Epithelial cell of esophagus (primary cell): ENCODE measurements around the gene SLC13A1.

ENCODE experiments used
- DNase-seq: peaks from one replicate; pipeline ENCODE4 v3.0.0; 2010; ENCODE audit warnings: low read depth
- H3K4me3 ChIP-seq: 2 replicates; pipeline ENCODE4 v1.5.1; 2011; ENCODE audit warnings: mild to moderate bottlenecking, low read length, control low read depth
- CTCF ChIP-seq: IDR thresholded peaks from 2 replicates; pipeline ENCODE4 v1.5.1; 2011; ENCODE audit warnings: low read depth, mild to moderate bottlenecking, low read length, control low read depth, inconsistent platforms; ENCODE audit not compliant: insufficient read depth; ENCODE audit errors: missing control alignments

SLC13A1 gene

GRCh38 chr7:123198111-123198510, 1.7 kb downstream of the SLC13A1 start:
- no peak for DNase-seq
- no peak overlapping the region for H3K4me3 ChIP-seq
- no peak for TF ChIP-seq CTCF

GRCh38 chr7:123193235-123193634, 6.5 kb downstream of the SLC13A1 start:
- H3K4me3 ChIP-seq: no peak overlapping the region
- no peak for TF ChIP-seq CTCF
- DNase-seq: no peak

GRCh38 chr7:123191132-123191531, 8.6 kb downstream of the SLC13A1 start:
- H3K4me3 ChIP-seq: no peak overlapping the region
- TF ChIP-seq CTCF: no peak
- peak; percentile 29 for DNase-seq

- H3K4me3 ChIP-seq: no peak overlapping the region
- no peak for DNase-seq
- no peak for TF ChIP-seq CTCF
Observed at GRCh38 chr7:123190109-123190831, 9.5 kb downstream of the SLC13A1 start.

GRCh38 chr7:123185756-123186155, 14.0 kb downstream of the SLC13A1 start:
- no peak for DNase-seq
- H3K4me3 ChIP-seq: no peak overlapping the region
- TF ChIP-seq CTCF: no peak

- TF ChIP-seq CTCF: no peak
- no peak overlapping the region for H3K4me3 ChIP-seq
- DNase-seq: no peak
Observed at GRCh38 chr7:123184271-123184670, 15.5 kb downstream of the SLC13A1 start.

GRCh38 chr7:123183431-123183830, 16.3 kb downstream of the SLC13A1 start:
- H3K4me3 ChIP-seq: no peak overlapping the region
- TF ChIP-seq CTCF: no peak
- DNase-seq: no peak
